Measurements from ENCODE around the gene CYP1B1.

DNA sequence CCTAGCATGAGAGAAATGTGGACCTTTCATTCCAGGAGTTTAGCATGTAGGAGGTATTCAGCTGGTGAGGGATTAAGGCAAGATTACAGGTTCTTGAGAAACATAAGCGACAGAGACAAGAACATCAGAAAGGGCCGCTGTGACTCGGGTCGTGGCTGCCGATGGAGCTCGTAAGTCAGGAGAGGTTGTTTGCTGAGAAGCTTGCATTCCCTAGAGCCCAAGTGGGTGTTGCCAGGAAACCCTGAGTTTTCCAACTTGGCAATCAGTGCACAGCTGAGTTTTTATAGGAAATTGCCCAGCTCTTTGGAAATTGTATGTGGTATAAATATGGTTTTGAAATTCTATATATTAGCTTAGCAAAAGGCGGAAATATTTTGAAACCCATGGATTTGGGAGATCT is 46.4 kb upstream of the CYP1B1 start:
- TF ChIP-seq EZH2 (IDR thresholded peaks at IDR 0.05) (no peak), POLR2AphosphoS5 (IDR thresholded peaks at IDR 0.05; ENCODE audit: borderline replicate concordance, low read depth, low read length) (no peak), FOXP2 (optimal IDR thresholded peaks at IDR 0.05; ENCODE audit: control extremely low read depth, extremely low read length, insufficient read depth) (no peak)

Measured in SK-N-MC (cell line).